Measurements from ENCODE around the gene KLHL34.

The KLHL34 gene

GRCh38 chrX:21660156-21660555, 2.0 kb upstream of the KLHL34 start:
- H3K4me2 ChIP-seq (ENCODE audit: low read depth, low read length, poor library complexity, severe bottlenecking): no peak overlapping the region

GRCh38 chrX:21659320-21659719, 1.2 kb upstream of the KLHL34 start:
- TF ChIP-seq EZH2phosphoT487 (IDR thresholded peaks at IDR 0.05; ENCODE audit: borderline replicate concordance): no peak
- TF ChIP-seq CTCF (conservative IDR thresholded peaks at IDR 0.05; ENCODE audit: low read length): no peak

More at GRCh38 chrX:21660156-21660555, 2.0 kb upstream of the KLHL34 start:
- Histone ChIP-seq H3K9ac (ENCODE audit: low read depth, low read length, poor library complexity, severe bottlenecking) (no peak overlapping the region), H3K79me2 (ENCODE audit: insufficient read depth, low read length) (no peaks in the 10 kb centered on the region), H3K4me3 (ENCODE audit: low read length, poor library complexity, severe bottlenecking) (no peak overlapping the region), H3K4me1 (ENCODE audit: insufficient read depth, low read length, poor library complexity, severe bottlenecking) (no peaks in the 10 kb centered on the region), H3K36me3 (ENCODE audit: insufficient read depth, low read length) (no peaks in the 10 kb centered on the region), H3K27me3 (ENCODE audit: insufficient read depth, low read length, poor library complexity, severe bottlenecking) (no peaks in the 10 kb centered on the region), H4K20me1 (ENCODE audit: insufficient read depth, low read length, poor library complexity, severe bottlenecking) (no peaks in the 10 kb centered on the region), H3K9me3 (ENCODE audit: insufficient read depth, low read depth, low read length) (no peaks in the 10 kb centered on the region), H2AFZ (ENCODE audit: low read length) (no peak overlapping the region), H3K9me2 (replicated peaks; ENCODE audit: low read depth, low read length) (no peaks in the 10 kb centered on the region), H3F3A (ENCODE audit: low read depth) (no peaks in the 10 kb centered on the region)
- TF ChIP-seq EZH2phosphoT487 (IDR thresholded peaks at IDR 0.05; ENCODE audit: borderline replicate concordance) (no peak), CTCF (conservative IDR thresholded peaks at IDR 0.05; ENCODE audit: low read length) (no peak)

GRCh38 chrX:21658746-21659145, 616 bp upstream of the KLHL34 start:
- Histone ChIP-seq H3K9me3 (ENCODE audit: insufficient read depth, low read depth, low read length) (no peaks in the 10 kb centered on the region), H2AFZ (ENCODE audit: low read length) (no peak overlapping the region), H3K27me3 (ENCODE audit: insufficient read depth, low read length, poor library complexity, severe bottlenecking) (no peaks in the 10 kb centered on the region), H3K79me2 (ENCODE audit: insufficient read depth, low read length) (no peaks in the 10 kb centered on the region), H3K9ac (ENCODE audit: low read depth, low read length, poor library complexity, severe bottlenecking) (no peak overlapping the region), H3K9me2 (replicated peaks; ENCODE audit: low read depth, low read length) (no peaks in the 10 kb centered on the region), H3K36me3 (ENCODE audit: insufficient read depth, low read length) (no peaks in the 10 kb centered on the region), H3K4me1 (ENCODE audit: insufficient read depth, low read length, poor library complexity, severe bottlenecking) (no peaks in the 10 kb centered on the region), H4K20me1 (ENCODE audit: insufficient read depth, low read length, poor library complexity, severe bottlenecking) (no peaks in the 10 kb centered on the region), H3K4me2 (ENCODE audit: low read depth, low read length, poor library complexity, severe bottlenecking) (no peak overlapping the region), H3K4me3 (ENCODE audit: low read length, poor library complexity, severe bottlenecking) (no peak overlapping the region), H3F3A (ENCODE audit: low read depth) (no peaks in the 10 kb centered on the region)
- TF ChIP-seq EZH2phosphoT487 (IDR thresholded peaks at IDR 0.05; ENCODE audit: borderline replicate concordance) (no peak), CTCF (conservative IDR thresholded peaks at IDR 0.05; ENCODE audit: low read length) (no peak)

More at GRCh38 chrX:21659320-21659719, 1.2 kb upstream of the KLHL34 start:
- no peaks in the 10 kb centered on the region for H4K20me1 ChIP-seq (ENCODE audit: insufficient read depth, low read length, poor library complexity, severe bottlenecking)
- H3K79me2 ChIP-seq (ENCODE audit: insufficient read depth, low read length): no peaks in the 10 kb centered on the region
- no peak overlapping the region for H3K4me2 ChIP-seq (ENCODE audit: low read depth, low read length, poor library complexity, severe bottlenecking)
- H3K27me3 ChIP-seq (ENCODE audit: insufficient read depth, low read length, poor library complexity, severe bottlenecking): no peaks in the 10 kb centered on the region
- H3F3A ChIP-seq (ENCODE audit: low read depth): no peaks in the 10 kb centered on the region
- no peak overlapping the region for H3K4me3 ChIP-seq (ENCODE audit: low read length, poor library complexity, severe bottlenecking)
- no peaks in the 10 kb centered on the region for H3K9me3 ChIP-seq (ENCODE audit: insufficient read depth, low read depth, low read length)
- no peaks in the 10 kb centered on the region for H3K36me3 ChIP-seq (ENCODE audit: insufficient read depth, low read length)
- no peak overlapping the region for H3K9ac ChIP-seq (ENCODE audit: low read depth, low read length, poor library complexity, severe bottlenecking)
- H2AFZ ChIP-seq (ENCODE audit: low read length): no peak overlapping the region
- H3K4me1 ChIP-seq (ENCODE audit: insufficient read depth, low read length, poor library complexity, severe bottlenecking): no peaks in the 10 kb centered on the region
- H3K9me2 ChIP-seq (replicated peaks; ENCODE audit: low read depth, low read length): no peaks in the 10 kb centered on the region
